CD4-positive, alpha-beta T cell treated with Interleukin-17A for 4 hours (primary cell): ENCODE results near the gene ZBTB16.
A peak's percentile ranks its signal among the peaks of the same experiment; 100 is the strongest.

Experiments
- DNase-seq: peaks from one replicate; pipeline ENCODE4 v3.0.0-alpha.2; 2020; ENCODE audit warnings: mixed read lengths

Gene ZBTB16

DNA sequence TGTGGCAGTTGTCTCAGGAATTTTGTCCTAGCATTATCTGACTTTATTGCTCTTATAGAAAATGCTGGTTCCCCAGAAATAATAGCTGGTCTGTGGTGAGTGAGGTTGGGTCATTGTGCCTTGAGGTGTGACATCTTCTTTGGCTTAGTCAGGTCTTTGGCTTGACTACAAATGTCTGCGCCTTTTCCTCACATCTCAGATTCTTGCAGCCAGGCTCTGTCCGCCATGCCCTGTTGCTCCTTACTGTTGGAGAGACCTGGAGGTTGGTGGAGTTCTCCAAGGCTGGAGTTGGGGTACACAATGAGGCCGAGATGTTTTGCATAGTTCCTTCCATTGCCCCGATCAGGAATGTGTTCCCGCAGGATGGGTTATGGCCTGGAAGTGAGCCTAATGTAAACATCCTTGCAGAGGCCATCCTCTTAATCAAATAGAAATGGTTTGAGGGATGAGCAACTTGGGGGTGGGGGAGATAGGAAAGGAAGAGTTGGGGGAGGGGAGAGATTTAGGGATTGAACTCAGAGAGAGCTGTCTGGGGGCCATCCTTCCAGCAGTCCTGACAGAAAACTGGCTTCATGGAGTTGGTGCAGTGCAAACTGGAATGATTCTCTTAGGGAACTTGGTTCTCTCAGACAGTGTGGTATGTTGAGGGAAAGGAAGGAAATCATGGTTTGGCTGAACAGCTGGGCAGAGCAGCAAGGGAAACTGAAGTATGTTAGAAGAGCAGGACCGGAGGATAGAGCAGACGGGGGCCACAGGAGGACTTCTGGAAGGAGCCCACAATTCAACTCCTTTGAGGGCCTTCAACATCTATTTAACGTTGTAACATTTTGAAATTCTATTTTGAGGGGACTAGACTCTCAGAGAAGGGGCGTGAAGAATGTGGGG lies 49.9 kb downstream of the ZBTB16 start:
- DNase-seq: no peak

DNA sequence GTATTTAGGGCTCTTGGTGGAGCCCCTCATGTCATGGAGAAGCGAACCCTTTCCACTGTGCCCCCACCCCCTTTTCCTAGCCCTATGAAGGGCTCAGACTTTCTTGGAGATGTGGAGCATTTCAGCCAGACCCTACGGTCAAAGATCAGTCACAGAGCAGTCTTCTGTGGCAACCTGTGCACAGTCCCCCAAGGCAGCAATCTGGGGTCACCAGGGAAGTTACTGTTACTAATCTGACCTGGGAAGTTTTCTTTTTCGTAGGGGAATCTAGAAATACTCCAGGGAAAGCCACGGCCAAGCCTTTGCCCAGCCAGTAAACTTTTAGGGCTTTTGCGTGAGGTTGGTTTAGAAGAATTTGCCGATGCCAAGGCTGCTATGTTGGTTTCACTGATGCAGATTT lies 50.6 kb downstream of the ZBTB16 start:
- no peak for DNase-seq

DNA sequence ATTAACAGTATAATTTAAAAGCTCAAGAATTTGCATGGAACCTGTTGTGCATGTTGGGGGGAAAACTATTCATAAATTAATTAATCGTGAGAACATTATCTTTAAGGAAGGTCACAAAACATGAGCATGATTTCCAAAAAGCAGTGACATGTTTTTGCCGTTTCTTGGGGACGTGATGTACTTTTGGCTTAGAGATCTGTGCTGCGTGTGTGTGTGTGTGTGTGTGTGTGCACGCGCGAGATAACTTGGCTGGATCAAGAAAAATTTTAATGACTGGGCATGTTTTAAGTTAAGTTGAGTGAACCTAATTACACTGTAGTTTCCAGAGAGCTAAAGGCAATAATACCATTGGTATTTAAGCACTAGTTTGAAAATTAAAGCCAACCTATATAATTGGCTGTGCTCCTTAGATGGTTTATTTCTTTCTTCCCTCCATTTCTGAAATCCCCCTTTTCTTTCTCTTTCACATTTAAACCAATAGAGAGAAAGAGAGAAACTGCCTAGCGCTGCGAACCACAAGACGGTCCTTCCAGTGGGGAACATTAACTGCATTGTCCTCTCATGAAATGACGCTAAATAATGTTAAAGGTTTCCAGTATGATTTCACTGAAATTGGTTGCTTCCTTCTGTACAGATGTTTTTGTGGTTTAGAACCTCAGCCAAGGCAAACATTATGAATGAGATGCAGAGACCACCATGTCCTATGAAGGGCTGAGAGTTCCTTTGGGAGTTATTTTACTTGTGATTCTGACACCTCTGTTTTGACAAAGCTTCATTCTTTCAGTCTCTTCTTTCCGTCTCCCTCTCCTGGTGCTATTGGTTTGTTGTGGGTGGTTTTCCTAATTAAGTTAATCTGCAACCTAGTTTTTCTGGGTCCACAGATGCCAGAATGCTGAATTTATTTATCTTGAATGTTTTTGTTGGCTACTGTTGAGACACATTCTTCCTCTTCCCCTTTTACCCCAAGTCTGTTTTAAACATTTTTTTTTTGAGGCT lies 51.7 kb downstream of the ZBTB16 start:
- DNase-seq: no peak

DNA sequence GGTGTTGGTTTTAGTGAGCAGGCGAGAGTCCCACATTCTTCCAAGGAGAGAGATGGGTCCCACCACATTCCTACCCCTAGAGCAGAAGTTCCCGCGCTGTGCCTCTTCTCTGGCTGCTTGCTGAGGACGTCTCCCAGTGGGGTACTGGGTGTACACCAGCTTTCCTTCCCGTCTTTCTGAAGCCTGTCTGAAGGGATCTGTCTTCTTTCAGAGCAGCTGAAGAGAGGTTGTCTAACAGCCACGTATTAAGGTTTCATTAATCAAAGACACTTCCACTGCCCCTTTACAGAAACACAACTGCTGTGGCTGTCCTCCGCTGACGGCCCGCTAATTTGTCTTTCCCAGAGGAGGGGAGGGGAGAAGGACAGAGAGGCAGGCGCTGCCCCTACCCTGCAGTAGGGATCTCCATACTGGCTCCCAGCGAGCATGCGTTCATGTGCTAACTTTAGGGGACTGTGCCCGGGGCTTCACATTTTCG lies 56.0 kb downstream of the ZBTB16 start:
- no peak for DNase-seq

- DNase-seq: no peak
These were observed 56.8 kb downstream of the ZBTB16 start for GRCh38 chr11:114116357-114116756.

GRCh38 chr11:114116800-114117199 lies 57.3 kb downstream of the ZBTB16 start:
- DNase-seq: no peak

GRCh38 chr11:114120606-114121005 lies 61.1 kb downstream of the ZBTB16 start:
- DNase-seq: no peak

DNA sequence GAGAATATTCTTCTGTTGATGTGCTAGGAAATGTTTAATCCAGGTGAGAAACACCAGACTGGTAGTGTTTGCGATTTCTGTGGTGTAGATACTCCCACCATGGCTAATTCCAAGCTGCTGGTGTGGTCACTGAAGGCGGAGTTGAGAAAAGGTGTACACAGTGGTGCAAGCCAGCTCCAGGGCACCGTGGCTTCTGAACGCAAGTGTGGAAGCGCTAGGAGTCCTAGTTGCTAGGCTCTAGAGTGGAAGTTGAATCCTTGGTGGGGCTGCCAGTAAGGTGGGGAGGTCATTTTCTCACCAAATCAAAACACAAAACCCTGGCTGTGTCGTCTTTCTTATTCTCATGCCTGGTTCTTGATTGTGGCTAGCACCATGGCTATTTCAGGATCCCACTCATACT lies 61.6 kb downstream of the ZBTB16 start:
- no peak for DNase-seq

- no peak for DNase-seq
These were observed 62.4 kb downstream of the ZBTB16 start for GRCh38 chr11:114121804-114122504.

- no peak for DNase-seq
These were observed 63.2 kb downstream of the ZBTB16 start for GRCh38 chr11:114122686-114123085.

- no peak for DNase-seq
These were observed 64.3 kb downstream of the ZBTB16 start for GRCh38 chr11:114123692-114124330.

GRCh38 chr11:114124601-114125144 lies 65.2 kb downstream of the ZBTB16 start:
- no peak for DNase-seq

DNA sequence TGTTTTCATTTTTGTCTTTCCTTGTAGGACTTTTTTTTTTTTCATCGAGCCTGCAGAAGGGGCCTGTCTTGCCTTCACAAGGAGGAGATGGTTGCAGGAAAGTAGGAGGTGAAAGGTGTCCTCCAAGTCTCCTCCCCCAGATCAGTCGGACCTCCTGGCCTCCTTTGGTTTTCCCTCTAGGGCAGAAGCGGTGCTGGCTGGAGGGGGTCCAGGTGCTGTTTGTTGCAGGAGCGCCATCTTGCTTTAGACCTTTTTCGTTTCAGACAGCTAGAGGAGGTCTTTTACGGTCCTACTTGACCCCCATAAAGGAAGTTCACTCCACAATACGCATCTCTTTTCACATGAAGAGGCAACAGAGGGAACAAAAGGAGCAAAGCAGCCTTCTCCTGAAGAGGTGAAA lies 66.0 kb downstream of the ZBTB16 start:
- DNase-seq: no peak

- DNase-seq: no peak
These were observed 66.4 kb downstream of the ZBTB16 start for GRCh38 chr11:114125959-114126358.

- DNase-seq: no peak
These were observed 68.9 kb downstream of the ZBTB16 start for GRCh38 chr11:114128399-114128798.

GRCh38 chr11:114129142-114129541 lies 69.6 kb downstream of the ZBTB16 start:
- DNase-seq: no peak

DNA sequence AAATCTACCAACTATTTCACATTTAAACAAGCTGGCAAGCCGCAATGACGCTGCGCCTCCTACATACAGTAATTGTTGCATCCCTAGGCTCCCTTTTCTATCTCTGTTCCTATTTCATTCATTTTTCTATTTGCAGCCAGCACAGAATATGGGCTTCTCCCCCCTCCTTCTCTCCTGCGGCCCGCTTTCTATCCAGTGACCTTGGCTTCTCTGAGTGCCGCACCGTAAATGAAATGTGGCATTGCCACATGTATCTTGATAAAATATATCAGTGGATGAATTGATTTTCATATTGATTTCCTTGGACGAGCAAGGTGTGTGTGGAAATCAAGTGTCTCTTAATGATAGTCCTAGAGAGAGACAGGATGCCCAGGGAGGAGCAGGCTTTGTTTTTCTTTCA lies 70.2 kb downstream of the ZBTB16 start:
- DNase-seq: no peak

DNA sequence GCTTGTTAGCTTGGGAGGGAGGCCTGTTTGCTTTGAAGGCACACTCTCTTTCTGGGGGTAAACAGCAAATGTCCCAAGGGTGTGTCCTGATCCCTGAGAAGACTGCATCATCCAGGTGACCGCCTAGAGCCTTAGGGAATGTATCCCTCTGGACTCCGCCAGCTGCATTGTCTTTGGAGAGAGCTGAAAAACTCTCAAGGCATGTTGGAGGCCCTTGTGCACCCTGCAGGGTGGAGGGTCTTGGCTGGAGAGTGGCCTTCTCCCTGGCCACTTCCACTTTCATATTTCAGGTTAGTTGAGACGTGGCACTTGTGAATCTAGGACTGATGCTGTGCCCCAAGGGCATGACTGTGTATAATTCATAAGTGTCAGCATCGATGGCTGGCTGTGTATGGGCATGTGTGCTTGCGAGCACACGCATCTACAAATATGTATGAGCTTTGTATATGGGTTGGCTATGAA lies 70.6 kb downstream of the ZBTB16 start:
- no peak for DNase-seq

DNA sequence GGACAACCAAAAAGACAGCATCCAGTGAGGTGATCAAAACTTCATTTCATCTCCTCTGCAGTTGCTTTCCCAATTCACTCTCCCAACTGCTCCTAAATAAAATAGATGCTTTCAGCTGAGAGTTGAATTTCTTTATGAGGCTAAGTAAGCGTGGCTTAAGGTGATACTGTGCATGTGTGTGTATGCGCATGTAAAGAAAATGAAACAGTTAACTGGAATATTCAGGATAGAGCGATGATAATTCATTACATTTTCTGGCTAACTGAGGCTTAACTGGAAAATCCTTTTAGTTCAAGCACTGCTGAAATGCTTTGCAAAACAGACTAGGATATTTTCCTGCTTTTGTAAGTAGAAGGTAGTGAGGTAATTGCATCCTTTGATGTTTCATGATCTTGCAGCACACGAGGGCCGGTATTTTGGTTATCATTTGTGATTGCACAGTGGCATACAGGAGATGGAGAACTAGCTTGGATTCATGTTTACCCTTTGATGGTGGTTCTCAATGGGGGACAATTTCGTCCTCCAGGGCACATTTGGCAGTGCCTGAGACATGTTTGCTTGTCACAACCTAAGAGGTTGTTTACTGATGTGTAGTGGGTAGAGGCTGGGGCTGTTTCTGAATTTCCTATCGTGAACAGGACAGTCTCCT lies 71.2 kb downstream of the ZBTB16 start:
- no peak for DNase-seq

DNA sequence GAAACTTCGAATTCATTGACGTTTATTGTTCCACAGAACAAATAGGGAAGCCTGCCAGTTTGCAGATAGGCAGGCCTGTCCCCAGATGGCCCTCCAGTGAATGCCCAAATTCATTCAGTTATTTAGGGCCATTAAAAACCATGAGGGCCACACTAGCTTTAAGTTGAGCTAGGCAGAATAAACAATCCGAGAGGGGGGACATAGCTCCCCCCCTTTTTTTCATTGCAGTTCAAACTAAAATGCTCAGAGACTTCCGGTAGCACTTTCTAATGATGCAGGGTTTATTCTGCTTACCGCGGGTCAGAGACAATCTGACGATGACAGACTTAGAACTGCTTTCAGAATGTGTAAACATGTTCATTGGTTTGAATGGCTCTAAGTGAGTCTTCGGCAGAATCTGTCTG lies 72.0 kb downstream of the ZBTB16 start:
- peak; percentile 12 for DNase-seq

GRCh38 chr11:114132417-114132816 lies 72.9 kb downstream of the ZBTB16 start:
- no peak for DNase-seq
